ENCODE measurements around the gene EIF4E3.

The EIF4E3 gene

GRCh38 chr3:71723452-71724170 is 1.6 kb downstream of the EIF4E3 start:
- DNase-seq (ENCODE audit: low spot score) = no peak

DNA sequence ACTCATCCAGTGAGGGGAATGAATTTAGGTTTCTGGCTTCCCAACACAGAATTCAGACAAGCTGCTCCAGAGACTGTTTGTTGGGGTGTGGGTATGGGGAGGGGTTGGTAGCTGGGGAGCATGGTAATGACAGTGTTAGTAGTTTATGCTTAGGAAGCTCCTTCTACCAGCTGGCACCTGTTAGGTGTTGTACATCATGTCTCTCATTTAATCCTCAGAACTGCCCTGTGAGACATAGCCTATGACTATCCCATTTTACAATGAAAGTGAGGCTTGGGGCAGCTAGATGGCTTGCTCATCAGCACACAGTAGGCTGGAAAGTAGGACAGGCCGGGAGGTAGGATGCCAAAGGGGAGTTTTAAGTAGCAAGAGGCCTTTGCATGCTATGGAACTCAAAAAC is 2.5 kb downstream of the EIF4E3 start:
- no peak for DNase-seq (ENCODE audit: low spot score)

DNA sequence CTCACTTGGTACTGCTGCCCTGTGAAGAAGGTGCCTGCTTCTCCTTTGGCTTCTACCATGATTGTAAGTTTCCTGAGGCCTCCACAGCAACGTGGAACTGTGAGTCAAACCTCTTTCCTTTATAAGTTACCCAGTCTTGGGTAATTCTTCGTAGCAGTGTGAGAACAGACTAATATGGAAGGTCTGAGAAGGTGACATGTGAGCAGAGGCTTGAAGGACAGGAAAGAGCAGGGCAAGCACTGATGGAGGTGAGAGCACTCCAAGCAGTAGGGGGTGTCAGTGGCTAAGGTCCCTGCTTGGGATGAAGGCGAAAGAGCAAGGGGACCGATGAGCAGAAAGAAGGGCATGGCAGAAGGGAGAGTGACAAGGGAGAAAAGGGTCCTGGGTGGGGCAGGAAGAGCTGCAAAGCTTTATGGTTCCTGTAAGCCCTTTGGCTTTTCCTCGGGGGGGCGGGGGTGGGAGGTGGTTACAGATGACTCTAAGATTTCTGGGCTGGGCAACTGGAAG is 3.5 kb downstream of the EIF4E3 start:
- DNase-seq (ENCODE audit: low spot score) = no peak

- no peak for DNase-seq (ENCODE audit: low spot score)
These were observed 4.2 kb downstream of the EIF4E3 start for GRCh38 chr3:71721002-71721401.

DNA sequence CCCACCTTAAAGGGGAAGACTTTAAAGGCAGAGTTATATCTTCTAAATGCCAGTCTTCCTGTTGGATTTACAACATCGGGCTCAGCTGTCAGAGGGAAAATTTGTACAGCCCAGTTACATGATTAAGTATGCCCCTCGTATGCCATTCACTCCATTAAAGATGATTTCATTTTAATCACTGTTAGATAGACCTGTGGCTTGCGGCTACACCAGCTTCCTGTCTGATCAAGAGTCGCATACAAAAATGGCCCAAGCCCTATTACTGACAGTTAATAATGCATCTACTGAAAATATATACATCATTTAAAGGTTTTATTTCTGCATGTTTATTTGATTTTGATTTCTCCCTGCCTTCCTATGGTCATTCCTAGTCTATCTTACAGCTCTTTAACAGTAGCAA is 7.1 kb downstream of the EIF4E3 start:
- no peak for DNase-seq (ENCODE audit: low spot score)

DNA sequence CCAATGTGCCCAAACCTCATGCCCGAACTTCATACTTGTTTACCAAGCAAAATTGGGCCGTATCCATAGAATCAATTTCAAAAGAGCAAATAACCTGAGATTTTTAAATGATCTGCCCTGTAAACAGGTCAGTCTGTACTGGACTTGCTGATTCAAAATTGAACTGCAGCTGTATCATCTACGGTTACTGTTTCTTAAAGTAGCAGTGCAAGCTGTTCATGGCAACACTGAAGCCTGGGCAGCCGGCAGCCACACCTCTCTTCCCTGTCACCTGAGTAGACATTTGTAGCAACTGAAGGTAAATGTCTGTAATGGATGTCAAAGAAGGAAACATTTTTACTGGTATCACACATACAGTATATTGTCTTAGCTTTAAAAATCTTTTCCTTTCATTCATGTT is 10.6 kb downstream of the EIF4E3 start:
- no peak for DNase-seq (ENCODE audit: low spot score)

- no peak for DNase-seq (ENCODE audit: low spot score)
These were observed 12.2 kb downstream of the EIF4E3 start for GRCh38 chr3:71713041-71713440.

DNA sequence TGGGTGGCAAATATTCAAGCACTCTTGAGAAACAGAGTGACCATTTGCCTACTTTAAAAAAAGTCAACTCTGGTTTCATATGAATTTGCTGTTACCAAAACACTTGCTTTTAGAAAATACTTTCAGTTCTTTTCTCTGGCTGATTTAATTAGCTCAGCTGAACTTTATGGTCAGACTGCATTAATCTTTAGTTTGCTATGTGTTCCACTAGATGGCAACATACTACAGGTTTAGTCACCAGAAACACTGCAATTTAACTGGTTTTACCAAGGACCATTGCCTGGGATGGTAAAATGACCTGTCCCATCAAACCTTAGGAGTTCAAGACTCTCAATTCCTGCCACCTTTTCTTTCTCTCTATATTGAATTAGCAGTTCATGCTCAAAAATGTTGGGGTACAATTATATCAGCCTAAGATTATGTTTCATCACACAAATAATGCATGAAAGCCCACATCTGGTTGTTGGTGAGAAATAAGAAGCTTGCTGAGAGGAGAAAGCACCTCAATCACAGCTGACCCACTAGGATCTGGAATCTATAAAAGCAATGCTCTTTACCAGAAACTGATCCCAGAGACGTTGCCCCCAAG is 14.2 kb downstream of the EIF4E3 start:
- peak; percentile 68 for DNase-seq (ENCODE audit: low spot score)

- no peak for DNase-seq (ENCODE audit: low spot score)
These were observed 15.2 kb downstream of the EIF4E3 start for GRCh38 chr3:71709908-71710511.

- no peak for DNase-seq (ENCODE audit: low spot score)
These were observed 16.6 kb downstream of the EIF4E3 start for GRCh38 chr3:71708476-71709105.

DNA sequence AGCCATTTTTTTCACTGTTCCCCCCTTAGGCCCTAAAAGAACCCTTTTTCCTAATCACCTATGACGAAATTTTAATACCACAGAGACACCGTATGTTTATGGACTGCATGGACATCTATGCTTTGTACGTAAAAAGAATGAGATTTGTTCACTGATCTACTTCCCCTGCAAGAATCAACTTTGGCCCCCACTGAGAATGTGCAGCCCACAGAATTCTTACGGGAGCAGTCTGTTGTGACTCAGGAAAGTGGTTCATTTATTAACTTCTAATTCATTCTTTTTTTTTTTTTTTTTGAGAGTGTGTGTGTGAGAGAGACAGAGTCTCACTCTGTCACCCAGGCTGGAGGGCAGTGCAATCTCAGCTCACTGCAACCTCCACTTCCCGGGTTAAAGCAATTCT is 17.6 kb downstream of the EIF4E3 start:
- DNase-seq (ENCODE audit: low spot score) = no peak

GRCh38 chr3:71705681-71706080 is 19.5 kb downstream of the EIF4E3 start:
- DNase-seq (ENCODE audit: low spot score) = no peak

GRCh38 chr3:71704915-71705314 is 20.3 kb downstream of the EIF4E3 start:
- no peak for DNase-seq (ENCODE audit: low spot score)

DNA sequence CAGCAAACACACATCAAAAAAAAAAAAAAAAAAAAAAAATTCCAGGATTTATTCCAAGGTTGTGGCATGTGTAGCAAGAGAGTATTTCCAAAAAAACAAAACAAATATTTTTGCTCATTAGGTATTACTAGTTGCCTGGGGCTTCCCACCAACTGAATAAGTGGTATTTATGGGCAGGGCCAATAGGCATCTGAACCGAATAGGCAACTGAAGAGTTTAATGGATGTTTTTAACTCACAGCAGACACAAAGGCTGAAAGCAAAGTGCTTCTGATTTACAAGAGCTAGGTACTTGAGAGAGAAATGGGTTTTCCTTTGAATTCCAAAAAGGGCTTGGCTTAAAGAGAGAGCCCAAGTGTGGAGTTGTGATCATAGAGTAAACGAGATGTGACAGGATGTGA is 21.4 kb downstream of the EIF4E3 start:
- DNase-seq (ENCODE audit: low spot score) = no peak

GRCh38 chr3:71702131-71703024 is 22.8 kb downstream of the EIF4E3 start:
- DNase-seq (ENCODE audit: low spot score) = no peak

- DNase-seq (ENCODE audit: low spot score) = no peak
These were observed 23.9 kb downstream of the EIF4E3 start for GRCh38 chr3:71701251-71701762.

DNA sequence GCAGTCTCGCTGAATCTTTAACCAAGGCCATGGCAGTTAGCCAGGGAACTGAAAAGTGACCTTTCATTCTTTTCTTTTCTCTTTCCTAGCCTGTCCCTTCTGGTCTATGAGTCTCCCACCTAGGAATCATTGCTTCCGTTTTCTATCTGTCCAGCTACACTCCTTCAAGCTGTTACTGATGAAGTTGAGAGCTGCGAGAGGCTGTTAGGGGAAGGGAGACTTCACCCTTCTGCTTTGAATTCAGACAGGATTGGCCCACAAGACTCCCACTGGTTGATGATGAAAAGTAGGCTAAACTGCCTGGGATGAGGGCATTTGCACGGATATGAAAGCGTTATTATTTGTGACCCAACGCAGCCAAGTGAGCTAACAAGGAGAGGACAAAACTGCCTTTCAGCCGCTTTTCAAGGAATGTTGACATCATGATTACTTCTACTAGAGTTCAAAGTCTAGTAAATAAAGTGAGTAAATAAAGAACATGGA is 30.2 kb downstream of the EIF4E3 start:
- no peak for DNase-seq (ENCODE audit: low spot score)

DNA sequence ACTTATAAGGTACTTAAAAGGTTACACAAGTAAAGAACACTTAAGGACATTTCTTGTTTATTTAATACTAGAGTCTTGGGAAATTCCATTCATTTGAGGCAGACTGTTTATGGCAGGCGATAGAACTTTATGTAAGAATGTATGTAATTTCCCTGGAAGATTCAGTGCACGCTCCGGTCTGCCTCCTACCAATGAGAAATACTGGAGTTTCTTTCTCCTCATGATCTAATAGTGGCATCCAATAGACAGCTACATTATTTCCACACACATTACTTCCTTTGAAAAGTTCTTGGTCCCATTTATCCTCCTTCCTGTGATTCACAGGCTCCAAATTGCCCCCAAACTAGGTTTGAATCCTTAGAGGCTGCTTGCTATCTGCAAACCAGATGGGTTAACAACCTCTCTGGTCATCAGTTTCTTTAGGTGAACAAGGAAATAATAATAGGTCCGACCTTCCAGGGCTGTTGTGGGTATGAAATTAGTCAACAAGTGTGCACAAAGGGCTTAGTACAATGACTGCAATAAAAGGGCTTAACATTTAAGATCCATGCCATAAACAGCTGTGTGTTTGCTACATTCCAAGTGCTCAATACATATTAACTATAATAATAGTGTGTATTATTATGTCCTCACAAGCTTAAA is 30.7 kb downstream of the EIF4E3 start:
- peak; percentile 28 for DNase-seq (ENCODE audit: low spot score)

DNA sequence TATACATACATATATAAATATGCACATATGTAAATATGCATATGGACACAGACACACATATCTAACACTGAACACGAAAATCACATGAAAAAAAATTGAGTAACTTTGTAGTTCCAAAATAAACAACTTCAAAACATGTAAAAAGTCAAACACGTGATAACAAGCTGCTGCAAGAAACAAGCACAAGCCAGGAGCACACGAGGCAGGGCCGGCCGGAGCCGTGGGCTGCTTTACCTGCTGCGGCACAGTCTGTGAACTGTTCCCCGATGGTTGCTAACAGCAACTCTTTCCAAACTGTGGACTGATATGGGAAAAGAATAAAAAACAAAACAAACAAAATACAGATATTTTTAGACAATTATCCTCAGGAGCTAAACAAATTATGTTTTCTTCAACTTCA is 31.6 kb downstream of the EIF4E3 start:
- no peak for DNase-seq (ENCODE audit: low spot score)

GRCh38 chr3:71692139-71692538 is 33.1 kb downstream of the EIF4E3 start:
- no peak for DNase-seq (ENCODE audit: low spot score)

- DNase-seq (ENCODE audit: low spot score) = no peak
These were observed 34.8 kb downstream of the EIF4E3 start for GRCh38 chr3:71690341-71690841.
